GM06990 (cell line): ENCODE results near the gene ADGRL3.

Experiments used
- DNase-seq: peaks from one replicate; pipeline ENCODE4 v3.0.0-alpha.2; 2011; ENCODE audit not compliant: insufficient read length; ENCODE audit errors: extremely low read depth
- H3K27me3 ChIP-seq: replicated peaks from 2 replicates; pipeline ENCODE4 v1.6.0; 2011; ENCODE audit warnings: low read length; ENCODE audit not compliant: control insufficient read depth, insufficient read depth
- H3K36me3 ChIP-seq: 2 replicates; pipeline ENCODE4 v1.5.1; 2011; ENCODE audit warnings: low read length; ENCODE audit not compliant: control insufficient read depth, insufficient read depth
- H3K4me3 ChIP-seq: replicated peaks from 2 replicates; pipeline ENCODE4 v1.5.1; 2011; ENCODE audit warnings: low read depth, mild to moderate bottlenecking, control low read depth, low read length
- TF ChIP-seq, protein P1 (sequence below): IDR thresholded peaks from 2 replicates; pipeline ENCODE4 v1.5.1; 2011; ENCODE audit warnings: low read length, control low read depth, mild to moderate bottlenecking, inconsistent platforms; ENCODE audit not compliant: insufficient read depth, poor library complexity, severe bottlenecking

The ADGRL3 gene

GRCh38 chr4:61397174-61397573 lies 197.0 kb downstream of the ADGRL3 start:
- TF ChIP-seq, protein P1, sequence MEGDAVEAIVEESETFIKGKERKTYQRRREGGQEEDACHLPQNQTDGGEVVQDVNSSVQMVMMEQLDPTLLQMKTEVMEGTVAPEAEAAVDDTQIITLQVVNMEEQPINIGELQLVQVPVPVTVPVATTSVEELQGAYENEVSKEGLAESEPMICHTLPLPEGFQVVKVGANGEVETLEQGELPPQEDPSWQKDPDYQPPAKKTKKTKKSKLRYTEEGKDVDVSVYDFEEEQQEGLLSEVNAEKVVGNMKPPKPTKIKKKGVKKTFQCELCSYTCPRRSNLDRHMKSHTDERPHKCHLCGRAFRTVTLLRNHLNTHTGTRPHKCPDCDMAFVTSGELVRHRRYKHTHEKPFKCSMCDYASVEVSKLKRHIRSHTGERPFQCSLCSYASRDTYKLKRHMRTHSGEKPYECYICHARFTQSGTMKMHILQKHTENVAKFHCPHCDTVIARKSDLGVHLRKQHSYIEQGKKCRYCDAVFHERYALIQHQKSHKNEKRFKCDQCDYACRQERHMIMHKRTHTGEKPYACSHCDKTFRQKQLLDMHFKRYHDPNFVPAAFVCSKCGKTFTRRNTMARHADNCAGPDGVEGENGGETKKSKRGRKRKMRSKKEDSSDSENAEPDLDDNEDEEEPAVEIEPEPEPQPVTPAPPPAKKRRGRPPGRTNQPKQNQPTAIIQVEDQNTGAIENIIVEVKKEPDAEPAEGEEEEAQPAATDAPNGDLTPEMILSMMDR, result no peak
- no peaks in the 10 kb centered on the region for H3K36me3 ChIP-seq
- no peak overlapping the region for H3K4me3 ChIP-seq
- no peaks in the 10 kb centered on the region for H3K27me3 ChIP-seq
- DNase-seq, result no peak

GRCh38 chr4:61400439-61401038 lies 200.4 kb downstream of the ADGRL3 start:
- DNase-seq, result no peak
- Histone ChIP-seq H3K27me3 (no peaks in the 10 kb centered on the region), H3K4me3 (no peak overlapping the region), H3K36me3 (no peaks in the 10 kb centered on the region)
- TF ChIP-seq, protein P1, result no peak

- DNase-seq, result no peak
- TF ChIP-seq, protein P1, result no peak
- no peak overlapping the region for H3K4me3 ChIP-seq
- H3K27me3 ChIP-seq, result no peaks in the 10 kb centered on the region
- H3K36me3 ChIP-seq, result no peaks in the 10 kb centered on the region
Observed at GRCh38 chr4:61401771-61402170, 201.6 kb downstream of the ADGRL3 start.

DNA sequence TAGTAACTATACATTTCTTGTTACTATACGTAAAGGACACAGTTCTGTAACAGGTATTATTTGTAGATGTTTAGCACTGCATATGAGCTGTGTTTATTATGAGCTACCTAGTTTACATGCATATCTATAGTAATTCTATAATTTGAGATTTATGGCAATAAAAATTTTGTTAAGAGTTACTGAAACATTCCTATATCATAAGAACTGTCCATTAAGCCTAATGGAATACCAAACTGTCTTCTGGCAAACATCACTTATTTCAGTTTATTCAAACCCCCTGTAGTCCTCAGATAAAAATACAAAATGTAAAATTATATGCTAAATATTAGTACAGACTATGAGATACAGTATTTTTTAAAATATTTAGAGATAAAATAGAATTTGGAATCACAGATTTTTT lies 205.2 kb downstream of the ADGRL3 start:
- TF ChIP-seq, protein P1, result no peak

GRCh38 chr4:61406677-61407076 lies 206.6 kb downstream of the ADGRL3 start:
- H3K27me3 ChIP-seq, result no peaks in the 10 kb centered on the region
- no peak overlapping the region for H3K4me3 ChIP-seq
- TF ChIP-seq, protein P1, result no peak
- DNase-seq, result no peak
- no peaks in the 10 kb centered on the region for H3K36me3 ChIP-seq

More for the DNA sequence above, 205.2 kb downstream of the ADGRL3 start:
- Histone ChIP-seq H3K27me3 (no peaks in the 10 kb centered on the region), H3K36me3 (no peaks in the 10 kb centered on the region), H3K4me3 (no peak overlapping the region)
- DNase-seq, result no peak
